SK-N-SH treated with all-trans-retinoic acid at 6 μM for 48 hours (cell line): Measurements from ENCODE around the gene PP2D1.

Source experiments
- ATAC-seq: fragments of 200-7000 bp; cut with Tn5 transposase; 3 replicates; pipeline ENCODE4 v1.9.1; 2020; ENCODE audit warnings: mild to moderate bottlenecking, moderate library complexity
- ARNTL ChIP-seq: fragments of 450-650 bp; formaldehyde crosslinking; IDR thresholded peaks from 2 replicates; pipeline ENCODE4 v1.5.0; 2020; ENCODE audit warnings: low read depth, mild to moderate bottlenecking, moderate library complexity, borderline replicate concordance
- BACH2 ChIP-seq: fragments of 250-450 bp; sonication (Bioruptor Pico); IDR thresholded peaks from 2 replicates; pipeline ENCODE4 v1.9.0; 2021; ENCODE audit warnings: mild to moderate bottlenecking, borderline replicate concordance
- CREB5 ChIP-seq: fragments of 250-450 bp; sonication (Bioruptor Pico); IDR thresholded peaks from 2 replicates; pipeline ENCODE4 v1.5.1; 2020; ENCODE audit warnings: low read depth, mild to moderate bottlenecking, moderate library complexity
- CSDC2 ChIP-seq: fragments of 250-450 bp; sonication (Bioruptor Pico); IDR thresholded peaks from 2 replicates; pipeline ENCODE4 v1.5.0; 2020; ENCODE audit warnings: mild to moderate bottlenecking, moderate library complexity
- ESRRG ChIP-seq: fragments of 250-450 bp; sonication (Bioruptor Pico); IDR thresholded peaks from 2 replicates; pipeline ENCODE4 v1.6.1; 2021; ENCODE audit warnings: mild to moderate bottlenecking
- GLIS3 ChIP-seq: fragments of 250-450 bp; sonication (Bioruptor Pico); IDR thresholded peaks from 2 replicates; pipeline ENCODE4 v1.5.0; 2020; ENCODE audit warnings: mild to moderate bottlenecking, moderate library complexity
- ISL1 ChIP-seq: fragments of 250-450 bp; sonication (Bioruptor Pico); IDR thresholded peaks from 2 replicates; pipeline ENCODE4 v2.1.2; 2022; ENCODE audit warnings: mild to moderate bottlenecking, moderate library complexity
- PATZ1 ChIP-seq: fragments of 250-450 bp; sonication (Bioruptor Pico); IDR thresholded peaks from 2 replicates; pipeline ENCODE4 v1.8.0; 2020; ENCODE audit warnings: mild to moderate bottlenecking, moderate library complexity, borderline replicate concordance
- POU6F1 ChIP-seq: fragments of 250-450 bp; sonication (Bioruptor Pico); IDR thresholded peaks from 2 replicates; pipeline ENCODE4 v1.8.0; 2021; ENCODE audit warnings: low read depth, mild to moderate bottlenecking, moderate library complexity, borderline replicate concordance
- RARB ChIP-seq: fragments of 250-450 bp; sonication (Bioruptor Pico); IDR thresholded peaks from 2 replicates; pipeline ENCODE4 v1.8.0; 2021; ENCODE audit warnings: mild to moderate bottlenecking, moderate library complexity
- TOX ChIP-seq: fragments of 250-450 bp; sonication (Bioruptor Pico); IDR thresholded peaks from 2 replicates; pipeline ENCODE4 v1.8.0; 2021; ENCODE audit warnings: mild to moderate bottlenecking, moderate library complexity, borderline replicate concordance
- TSHZ2 ChIP-seq: fragments of 250-450 bp; sonication (Bioruptor Pico); IDR thresholded peaks from 2 replicates; pipeline ENCODE4 v1.5.0; 2020; ENCODE audit warnings: mild to moderate bottlenecking, moderate library complexity
- ZFP3 ChIP-seq: fragments of 250-450 bp; sonication (Bioruptor Pico); IDR thresholded peaks from 2 replicates; pipeline ENCODE4 v1.5.0; 2020; ENCODE audit warnings: mild to moderate bottlenecking, moderate library complexity
- ZFP30 ChIP-seq: fragments of 450-650 bp; formaldehyde crosslinking; IDR thresholded peaks from 2 replicates; pipeline ENCODE4 v1.5.0; 2022; ENCODE audit warnings: mild to moderate bottlenecking, moderate library complexity
- ZNF8 ChIP-seq: fragments of 450-650 bp; formaldehyde crosslinking; IDR thresholded peaks from 2 replicates; pipeline ENCODE4 v1.5.0; 2020; ENCODE audit warnings: mild to moderate bottlenecking, moderate library complexity

The PP2D1 gene

GRCh38 chr3:20039765-20040547 lies 27.9 kb upstream of the PP2D1 start, which contains the start of gene KAT2B:
Gene KAT2B (plus strand): TSS chr3:20040446. CDS start chr3:20040478, 32 bp downstream.
- TF ChIP-seq ZFP3 (CRISPR knock-in tag) = peak; percentile 74; the same call in 1 of the 2 replicates
- TF ChIP-seq TOX (CRISPR knock-in tag) = no peak
- TF ChIP-seq CREB5 (CRISPR knock-in tag) = no peak
- ATAC-seq = peak; percentile 81

GRCh38 chr3:20039466-20039764 lies 27.4 kb upstream of the PP2D1 start:
- TF ChIP-seq ISL1 (CRISPR knock-in tag) = no peak
- ATAC-seq = no peak

- TF ChIP-seq ISL1 (CRISPR knock-in tag) (no peak), ZNF8 (no peak), ZFP30 (CRISPR knock-in tag) (no peak), CSDC2 (no peak), TSHZ2 (no peak), RARB (no peak)
- ATAC-seq = no peak
Measured at GRCh38 chr3:20038699-20039465, 26.8 kb upstream of the PP2D1 start.

- TF ChIP-seq ZNF8 (no peak), PATZ1 (no peak), POU6F1 (CRISPR knock-in tag) (no peak), ZFP30 (CRISPR knock-in tag) (no peak), ISL1 (CRISPR knock-in tag) (no peak), RARB (no peak), GLIS3 (no peak), CREB5 (CRISPR knock-in tag) (no peak), BACH2 (CRISPR knock-in tag) (no peak), ESRRG (no peak), ARNTL (no peak)
- TF ChIP-seq, all 23 proteins: peak for 0
- no peak for ATAC-seq
Measured at GRCh38 chr3:20037255-20037996, 25.4 kb upstream of the PP2D1 start.
